ENCODE results near the gene USPL1.

USPL1 gene

DNA sequence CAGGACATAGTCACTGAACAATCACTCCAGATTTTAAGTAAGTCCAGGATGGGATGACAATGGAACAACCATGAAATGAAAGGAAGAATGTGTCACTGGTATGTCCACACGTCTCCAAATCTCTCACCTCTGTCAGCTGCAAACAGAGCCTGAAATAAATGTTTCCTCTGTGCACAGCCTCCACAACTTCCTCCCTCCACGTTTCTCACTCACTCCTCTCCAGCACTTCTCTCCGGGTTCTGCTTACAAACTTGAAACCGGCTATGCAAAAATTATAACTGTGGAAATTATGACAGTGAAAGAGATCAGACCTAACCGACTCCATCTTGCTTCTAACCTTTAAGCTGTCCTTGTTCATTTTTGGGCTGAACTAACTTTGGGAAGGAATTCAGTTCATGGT, 82.6 kb downstream of the USPL1 start:
- DNase-seq: no peak

DNA sequence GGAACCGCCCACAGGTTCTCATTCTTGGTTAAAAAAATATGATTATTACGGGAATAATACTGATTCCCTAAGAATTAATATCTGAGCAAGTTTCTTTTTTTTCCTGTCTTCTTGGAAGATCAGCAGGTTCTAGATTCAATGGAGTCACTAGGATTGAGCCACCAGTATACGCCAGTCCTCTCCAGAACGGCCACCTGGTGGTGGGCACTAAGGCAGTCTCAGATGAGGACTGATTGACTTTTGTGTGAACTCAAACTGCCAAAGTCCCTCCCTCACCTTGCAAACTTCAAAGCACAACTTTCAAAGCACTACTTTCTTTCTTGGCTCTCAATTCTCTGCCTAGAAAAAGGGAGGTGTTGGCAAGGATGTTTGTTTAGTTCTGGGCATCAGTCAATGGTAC, 84.3 kb downstream of the USPL1 start:
- no peak for DNase-seq

- DNase-seq: no peak
Measured at GRCh38 chr13:30704596-30704995, 86.9 kb downstream of the USPL1 start.

DNA sequence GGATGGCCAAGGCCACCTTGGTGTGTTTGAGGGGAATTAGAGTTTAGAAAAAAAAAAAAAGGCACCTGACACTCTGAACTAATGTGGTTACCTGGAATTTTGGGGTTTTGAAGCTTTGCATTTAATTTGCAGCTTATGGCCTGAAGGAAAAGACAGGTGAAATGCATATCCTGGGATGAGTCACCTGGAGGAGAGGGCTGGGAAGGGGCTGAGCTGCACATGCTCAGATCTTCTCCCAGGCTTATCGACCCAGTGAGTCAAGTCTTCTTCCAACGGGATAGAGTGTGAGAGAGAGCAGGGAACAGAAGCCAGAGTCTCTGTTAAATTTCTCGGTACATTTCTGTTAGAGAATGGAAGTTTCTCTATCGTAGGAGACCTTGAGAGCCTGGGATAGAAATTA, 88.0 kb downstream of the USPL1 start:
- DNase-seq: no peak

DNA sequence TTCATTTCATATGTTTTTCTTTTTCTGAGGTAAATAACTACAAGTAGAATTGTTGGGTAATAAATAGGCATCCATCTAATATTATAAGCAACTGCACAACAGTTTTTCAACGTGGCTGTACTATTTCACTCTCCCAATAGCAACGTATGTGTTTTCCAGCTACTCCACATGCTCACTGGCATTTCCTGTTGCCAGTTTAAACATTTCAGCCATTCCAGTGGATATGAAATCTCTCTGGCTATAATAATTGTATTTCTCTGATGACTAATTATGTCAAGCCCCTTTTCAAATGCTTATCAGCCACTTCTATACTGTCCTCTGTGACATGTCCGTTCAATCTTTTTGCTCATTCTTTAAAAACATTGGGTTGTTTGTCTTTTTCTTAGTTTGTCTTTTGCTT, 90.8 kb downstream of the USPL1 start:
- no peak for DNase-seq
